Peyer's patch (tissue), 4 donors: ENCODE results near the gene CTRB2. TPM values are rescaled to one million over a fixed set of nuclear protein-coding genes. Genes with fewer than 3 reads are reported as not detected.

Experiments
- DNase-seq, 3 donors: peaks; one replicate each; pipeline ENCODE4 v3.0.0-alpha.2; 2017 to 2019
- H3K27ac ChIP-seq, 4 donors: fragments of 200-600 bp; sonication (generic); one replicate each; pipeline ENCODE4 v1.5.1; 2016 to 2019
- H3K27me3 ChIP-seq, 2 donors: fragments of 200-600 bp; sonication (generic); one replicate each; pipeline ENCODE4 v1.5.1; 2019
- H3K36me3 ChIP-seq, 3 donors: fragments of 200-600 bp; sonication (generic); one replicate each; pipeline ENCODE4 v1.5.1; 2016 to 2019
- H3K4me1 ChIP-seq, 4 donors: fragments of 200-600 bp; sonication (generic); one replicate each; pipeline ENCODE4 v1.5.1; 2016 to 2019
- H3K4me3 ChIP-seq, 4 donors: fragments of 200-600 bp; sonication (generic); 1 replicate in 3 of 4; 2 replicates in 1 of 4; pipeline ENCODE4 v1.5.1; 2016 to 2019; ENCODE audit warnings: mild to moderate bottlenecking in 1 of 4
- H3K9me3 ChIP-seq, 4 donors: fragments of 200-600 bp; sonication (generic); one replicate each; pipeline ENCODE4 v1.5.1; 2016 to 2019; ENCODE audit warnings: mild to moderate bottlenecking in 1 of 4
- POLR2A ChIP-seq, 2 donors: fragments of 450-650 bp; IDR thresholded peaks; one replicate each; pipeline ENCODE4 v1.5.1; 2017; ENCODE audit warnings: antibody characterized with exemption in 2 of 2, mild to moderate bottlenecking in 2 of 2, moderate library complexity in 2 of 2
- total RNA-seq, 4 donors: library from RNA; depleted of rRNA; stranded (reverse); fragments of >200 nt; gene quantifications; one replicate each; pipeline ENCODE4 v1.1.0, GENCODE V29; 2016
- TF ChIP-seq, protein P1 (sequence below), 6 experiments: fragments of 450-650 bp in 4 of 6; fragments of 200-600 bp in 2 of 6; sonication (generic) in 1 of 6; IDR thresholded peaks; one replicate each; pipeline ENCODE4 v1.5.1; 2017 to 2019; ENCODE audit warnings: antibody characterized with exemption in 6 of 6, mild to moderate bottlenecking in 3 of 6, moderate library complexity in 1 of 6

CTRB2 gene
- total RNA-seq, 4 donors from 2014 or later, result not detected

DNA sequence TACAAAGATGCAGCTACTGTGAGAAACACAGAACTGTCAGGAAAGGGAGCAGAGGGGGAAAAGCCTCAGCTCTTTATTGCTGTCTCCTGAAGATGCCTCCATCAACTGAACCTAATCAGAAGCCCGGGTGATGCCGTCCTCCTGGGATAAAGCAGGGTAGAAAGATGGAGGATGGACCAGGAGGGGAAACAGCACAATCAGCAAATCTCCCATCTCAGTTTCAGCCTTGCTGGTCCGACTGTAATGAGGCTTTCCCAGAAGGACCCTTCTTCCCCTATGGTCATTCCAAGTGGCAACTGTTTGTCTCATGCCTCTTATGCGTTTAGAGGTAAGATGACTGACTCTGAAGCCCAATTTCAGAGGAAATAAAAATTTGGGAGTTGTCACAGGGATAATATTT, 34.4 kb downstream of the CTRB2 start:
- Histone ChIP-seq H3K4me1 (no peaks in the 10 kb centered on the region), H3K4me3 (no peak overlapping the region), H3K36me3 (peaks cover 0 to 29% (median 3%) of the 10 kb centered on the region in 3 donors), H3K27ac (no peak overlapping the region), H3K27me3 (no peaks in the 10 kb centered on the region), H3K9me3 (peaks cover 0 to 50% (median 15%) of the 10 kb centered on the region in 4 donors)
- no peak for TF ChIP-seq POLR2A (IDR thresholded peaks at IDR 0.05)
- no peak for DNase-seq

- Histone ChIP-seq H3K36me3 (peaks cover 0 to 52% (median 3%) of the 10 kb centered on the region in 3 donors), H3K4me1 (no peaks in the 10 kb centered on the region), H3K27me3 (no peaks in the 10 kb centered on the region), H3K4me3 (no peak overlapping the region), H3K9me3 (peaks cover 0 to 37% (median 11%) of the 10 kb centered on the region in 4 donors), H3K27ac (no peak overlapping the region)
- DNase-seq, result no peak
- no peak for TF ChIP-seq POLR2A (IDR thresholded peaks at IDR 0.05)
- TF ChIP-seq, protein P1, sequence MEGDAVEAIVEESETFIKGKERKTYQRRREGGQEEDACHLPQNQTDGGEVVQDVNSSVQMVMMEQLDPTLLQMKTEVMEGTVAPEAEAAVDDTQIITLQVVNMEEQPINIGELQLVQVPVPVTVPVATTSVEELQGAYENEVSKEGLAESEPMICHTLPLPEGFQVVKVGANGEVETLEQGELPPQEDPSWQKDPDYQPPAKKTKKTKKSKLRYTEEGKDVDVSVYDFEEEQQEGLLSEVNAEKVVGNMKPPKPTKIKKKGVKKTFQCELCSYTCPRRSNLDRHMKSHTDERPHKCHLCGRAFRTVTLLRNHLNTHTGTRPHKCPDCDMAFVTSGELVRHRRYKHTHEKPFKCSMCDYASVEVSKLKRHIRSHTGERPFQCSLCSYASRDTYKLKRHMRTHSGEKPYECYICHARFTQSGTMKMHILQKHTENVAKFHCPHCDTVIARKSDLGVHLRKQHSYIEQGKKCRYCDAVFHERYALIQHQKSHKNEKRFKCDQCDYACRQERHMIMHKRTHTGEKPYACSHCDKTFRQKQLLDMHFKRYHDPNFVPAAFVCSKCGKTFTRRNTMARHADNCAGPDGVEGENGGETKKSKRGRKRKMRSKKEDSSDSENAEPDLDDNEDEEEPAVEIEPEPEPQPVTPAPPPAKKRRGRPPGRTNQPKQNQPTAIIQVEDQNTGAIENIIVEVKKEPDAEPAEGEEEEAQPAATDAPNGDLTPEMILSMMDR (IDR thresholded peaks at IDR 0.05), result no peak
Observed at GRCh38 chr16:75169899-75170405, 37.0 kb downstream of the CTRB2 start.

- TF ChIP-seq, protein P1 (IDR thresholded peaks at IDR 0.05), result no peak
- no peak for TF ChIP-seq POLR2A (IDR thresholded peaks at IDR 0.05)
- Histone ChIP-seq H3K27ac (no peak overlapping the region), H3K36me3 (peaks cover 0 to 18% (median 0%) of the 10 kb centered on the region in 3 donors), H3K4me1 (no peaks in the 10 kb centered on the region), H3K4me3 (no peak overlapping the region), H3K9me3 (no peaks in the 10 kb centered on the region), H3K27me3 (no peaks in the 10 kb centered on the region)
- DNase-seq, result no peak
Observed at GRCh38 chr16:75160386-75160785, 46.6 kb downstream of the CTRB2 start.

Other genes starting within 250 kb of the CTRB2 start
- gene WDR59, start 222.0 kb downstream of the CTRB2 start, total RNA-seq, result 100 to 1,000 TPM in 2 of 4 donors, 10 to 100 TPM in 2; 32.9 to 127 (median 102) TPM
- gene ZNRF1, start 208.1 kb downstream of the CTRB2 start, total RNA-seq, result 10 to 100 TPM; 10.7 to 32.7 (median 16.4) TPM
- 10 to 100 TPM in 3 of 4 donors, 1 to 10 TPM in 1; 2.5 to 37.0 (median 22.4) TPM for gene LDHD, start 90.4 kb downstream of the CTRB2 start, total RNA-seq
- 1 to 10 TPM; 2.6 to 6.1 (median 4.9) TPM for gene ZFP1, start 58.6 kb downstream of the CTRB2 start, total RNA-seq
- not detected for gene CTRB1, start 11.8 kb upstream of the CTRB2 start, total RNA-seq
- gene BCAR1, start 44.5 kb upstream of the CTRB2 start, total RNA-seq, result 100 to 1,000 TPM in 3 of 4 donors, 10 to 100 TPM in 1; 77.6 to 251 (median 206) TPM
- gene CFDP1, start 226.3 kb upstream of the CTRB2 start, total RNA-seq, result 100 to 1,000 TPM; 125 to 205 (median 156) TPM